ENCODE data around the gene FGFR3. TPM values are rescaled to one million over a fixed set of nuclear protein-coding genes. Genes with fewer than 3 reads are reported as not detected.

FGFR3 gene
- total and polyA plus RNA-seq, 8 donors: 1.2 to 530 (median 26.9) TPM

- H3K27me3 ChIP-seq: peaks cover 8 to 79% (median 36%) of the 10 kb centered on the region in 3 donors
- peak overlapping the region; percentile 52 to 64 (median 58) for H3K4me3 ChIP-seq
- no peaks in the 10 kb centered on the region for H3K36me3 ChIP-seq
- intact Hi-C loops (cut with DNase I; ENCODE audit: low total_unique reads): no loop called here
- peak overlapping the region in 3 of 5 donors; percentile 3 to 73 (median 36) for H3K27ac ChIP-seq
- TF ChIP-seq, protein P1, sequence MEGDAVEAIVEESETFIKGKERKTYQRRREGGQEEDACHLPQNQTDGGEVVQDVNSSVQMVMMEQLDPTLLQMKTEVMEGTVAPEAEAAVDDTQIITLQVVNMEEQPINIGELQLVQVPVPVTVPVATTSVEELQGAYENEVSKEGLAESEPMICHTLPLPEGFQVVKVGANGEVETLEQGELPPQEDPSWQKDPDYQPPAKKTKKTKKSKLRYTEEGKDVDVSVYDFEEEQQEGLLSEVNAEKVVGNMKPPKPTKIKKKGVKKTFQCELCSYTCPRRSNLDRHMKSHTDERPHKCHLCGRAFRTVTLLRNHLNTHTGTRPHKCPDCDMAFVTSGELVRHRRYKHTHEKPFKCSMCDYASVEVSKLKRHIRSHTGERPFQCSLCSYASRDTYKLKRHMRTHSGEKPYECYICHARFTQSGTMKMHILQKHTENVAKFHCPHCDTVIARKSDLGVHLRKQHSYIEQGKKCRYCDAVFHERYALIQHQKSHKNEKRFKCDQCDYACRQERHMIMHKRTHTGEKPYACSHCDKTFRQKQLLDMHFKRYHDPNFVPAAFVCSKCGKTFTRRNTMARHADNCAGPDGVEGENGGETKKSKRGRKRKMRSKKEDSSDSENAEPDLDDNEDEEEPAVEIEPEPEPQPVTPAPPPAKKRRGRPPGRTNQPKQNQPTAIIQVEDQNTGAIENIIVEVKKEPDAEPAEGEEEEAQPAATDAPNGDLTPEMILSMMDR (IDR thresholded peaks at IDR 0.05): no peak
- no peak for TF ChIP-seq POLR2A (IDR thresholded peaks at IDR 0.05)
- peaks cover 25 to 40% (median 30%) of the 10 kb centered on the region in 4 donors for H3K4me1 ChIP-seq
- no peak for DNase-seq
- WGBS, 5 donors: 0 to 1% (median 1%) methylated on average over 14 to 68 of the region's 68 CpGs
- no peaks in the 10 kb centered on the region for H3K9me3 ChIP-seq
Measured at GRCh38 chr4:1794809-1795298, 1.8 kb downstream of the FGFR3 start.

DNA sequence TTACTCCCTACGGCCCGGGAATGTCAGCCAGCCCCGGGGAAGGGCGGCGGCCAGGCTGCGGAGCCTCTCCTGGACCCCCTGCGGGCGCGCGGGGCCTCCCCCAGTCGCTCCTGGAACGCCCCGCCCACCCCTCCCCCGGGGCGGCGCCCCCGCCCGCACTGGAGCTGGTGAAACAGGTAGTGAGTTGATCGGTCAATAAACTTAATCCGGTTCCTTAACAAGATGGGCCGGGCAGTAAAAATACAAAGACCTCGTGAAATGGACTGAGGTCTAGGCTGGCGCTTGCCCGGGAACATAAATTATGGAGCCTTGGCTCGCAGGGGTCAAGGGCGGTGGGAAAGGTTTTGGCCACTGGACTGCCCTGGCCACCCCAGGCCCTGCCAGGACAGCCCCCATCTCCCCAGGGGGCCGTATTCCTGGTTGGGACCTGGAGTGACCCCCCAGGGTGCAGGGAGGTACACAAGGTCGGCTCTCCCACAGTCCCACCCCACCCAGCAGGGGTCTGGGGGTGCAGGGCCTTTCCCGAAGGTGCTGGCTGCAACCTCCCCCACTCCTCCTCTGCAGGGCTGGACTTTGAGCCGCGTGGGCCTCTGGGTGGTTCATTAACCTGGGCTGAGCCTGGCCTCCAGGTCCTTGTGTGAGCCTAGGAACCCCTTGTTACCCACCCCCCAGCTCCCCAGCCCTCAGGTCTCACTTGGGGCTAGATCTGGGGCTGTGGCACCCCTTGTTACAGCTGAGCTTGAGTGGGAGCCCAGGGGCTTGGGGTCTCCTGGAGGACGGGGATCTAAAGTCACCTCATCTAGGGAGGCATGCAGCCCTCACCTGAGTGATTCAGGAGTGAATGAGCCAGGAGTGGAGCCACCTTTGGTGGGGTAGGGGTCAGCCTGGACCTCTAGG is 2.5 kb downstream of the FGFR3 start:
- TF ChIP-seq, protein P1 (IDR thresholded peaks at IDR 0.05): no peak
- TF ChIP-seq EP300 (IDR thresholded peaks at IDR 0.05): no peak
- TF ChIP-seq POLR2AphosphoS5 (IDR thresholded peaks at IDR 0.05): no peak
- TF ChIP-seq POLR2A (IDR thresholded peaks at IDR 0.05): no peak

GRCh38 chr4:1796486-1797204 is 3.6 kb downstream of the FGFR3 start:
- Histone ChIP-seq H3K36me3 (no peaks in the 10 kb centered on the region), H3K27ac (no peak overlapping the region), H3K27me3 (peaks cover 8 to 75% (median 36%) of the 10 kb centered on the region in 3 donors), H3K9me3 (no peaks in the 10 kb centered on the region), H3K4me3 (no peak overlapping the region), H3K4me1 (peaks cover 25 to 40% (median 30%) of the 10 kb centered on the region in 4 donors)
- 72 to 81% (median 79%) methylated on average over 13 to 14 of the region's 14 CpGs for WGBS, 5 donors
- TF ChIP-seq POLR2A (IDR thresholded peaks at IDR 0.05): no peak
- TF ChIP-seq, protein P1 (IDR thresholded peaks at IDR 0.05): no peak
- TF ChIP-seq EP300 (IDR thresholded peaks at IDR 0.05): no peak
- no peak for TF ChIP-seq POLR2AphosphoS5 (IDR thresholded peaks at IDR 0.05)
- DNase-seq: no peak
- intact Hi-C loops (cut with DNase I; ENCODE audit: low total_unique reads): no loop called here

More for the DNA sequence above, 2.5 kb downstream of the FGFR3 start:
- Histone ChIP-seq H3K4me3 (peak overlapping the region; percentile 52 to 64 (median 58)), H3K27me3 (peaks cover 8 to 80% (median 36%) of the 10 kb centered on the region in 3 donors), H3K27ac (peak overlapping the region in 3 of 5 donors; percentile 14 to 73 (median 36)), H3K4me1 (peaks cover 25 to 40% (median 30%) of the 10 kb centered on the region in 4 donors), H3K36me3 (no peaks in the 10 kb centered on the region), H3K9me3 (no peaks in the 10 kb centered on the region)
- 13 to 20% (median 17%) methylated on average over 17 to 32 of the region's 32 CpGs for WGBS, 5 donors
- peak; percentile 48 to 81 for DNase-seq
- intact Hi-C loops (cut with DNase I; ENCODE audit: low total_unique reads): no loop called here

- no peak for DNase-seq
- 64 to 83% (median 66%) methylated on average over 7 to 16 of the region's 16 CpGs for WGBS, 5 donors
- Histone ChIP-seq H3K27me3 (peaks cover 8 to 69% (median 36%) of the 10 kb centered on the region in 3 donors), H3K9me3 (no peaks in the 10 kb centered on the region), H3K4me1 (peaks cover 28 to 40% (median 33%) of the 10 kb centered on the region in 4 donors), H3K36me3 (no peaks in the 10 kb centered on the region), H3K4me3 (no peak overlapping the region), H3K27ac (no peak overlapping the region)
- TF ChIP-seq, protein P1 (IDR thresholded peaks at IDR 0.05): no peak
- TF ChIP-seq POLR2A (IDR thresholded peaks at IDR 0.05): no peak
- intact Hi-C loops (cut with DNase I; ENCODE audit: low total_unique reads): no loop called here
Measured at GRCh38 chr4:1797298-1797860, 4.3 kb downstream of the FGFR3 start.
